Forelimb muscle (tissue), 1 donor: Measurements from ENCODE around the gene ZFR. TPM values are rescaled to one million over a fixed set of nuclear protein-coding genes. Genes with fewer than 3 reads are reported as not detected.
"Not testable (repeated sequence)": the region's sequence is repeated elsewhere in the genome, so short reads cannot be mapped to it uniquely, and the experiment has no call there.

Experiments used
- DNase-seq: peaks from one replicate; pipeline ENCODE4 v3.0.0-alpha.2; 2013; ENCODE audit warnings: low read depth
- polyA plus RNA-seq: library from polyadenylated mRNA; unstranded; fragments of 120-200 nt; gene quantifications from one replicate; pipeline ENCODE4 v1.2.1, GENCODE V29; 2013; ENCODE audit not compliant: insufficient read length

Gene ZFR
- polyA plus RNA-seq, 1 donor: 82.4 TPM

- DNase-seq: no peak
Observed at GRCh38 chr5:32413466-32414263, 30.9 kb downstream of the ZFR start.

DNA sequence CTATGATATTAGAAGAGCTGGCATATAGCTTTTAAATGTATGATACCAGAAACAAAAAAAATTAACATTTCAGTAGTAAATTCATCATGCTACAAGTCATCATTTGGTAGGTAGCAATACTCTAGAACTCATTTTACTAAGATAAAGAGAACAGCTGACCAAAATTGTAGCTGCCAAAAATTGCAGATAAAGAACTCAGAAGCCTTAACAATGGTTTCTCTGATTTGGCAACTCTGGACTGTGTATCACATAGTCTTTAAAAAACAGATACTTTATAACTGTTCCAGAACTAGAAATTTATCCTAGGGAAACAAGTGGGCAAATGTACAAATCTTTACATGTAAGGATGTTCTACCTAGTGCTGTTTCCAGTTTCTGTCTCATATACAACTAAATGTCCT lies 33.9 kb downstream of the ZFR start:
- no peak for DNase-seq

- DNase-seq: no peak
Observed at GRCh38 chr5:32406650-32407049, 37.9 kb downstream of the ZFR start.

DNA sequence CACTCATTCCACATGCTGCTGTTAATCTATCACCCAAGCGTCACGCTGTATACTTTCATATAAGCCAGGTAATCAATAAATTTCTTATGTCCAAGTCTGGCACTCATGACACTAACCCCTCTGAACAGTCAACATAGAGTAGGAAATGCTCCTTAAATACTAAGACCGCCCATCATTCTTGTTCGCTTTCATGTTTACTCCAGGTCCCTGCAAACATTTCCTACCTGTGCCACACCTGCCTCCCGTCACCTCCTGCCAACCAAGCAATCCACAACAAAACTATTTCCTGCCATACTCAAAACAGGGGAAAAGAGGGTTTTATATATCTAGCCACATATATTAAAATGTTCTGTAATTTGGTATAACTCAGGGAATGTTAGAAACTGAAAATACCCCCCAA lies 39.0 kb downstream of the ZFR start:
- no peak for DNase-seq

DNA sequence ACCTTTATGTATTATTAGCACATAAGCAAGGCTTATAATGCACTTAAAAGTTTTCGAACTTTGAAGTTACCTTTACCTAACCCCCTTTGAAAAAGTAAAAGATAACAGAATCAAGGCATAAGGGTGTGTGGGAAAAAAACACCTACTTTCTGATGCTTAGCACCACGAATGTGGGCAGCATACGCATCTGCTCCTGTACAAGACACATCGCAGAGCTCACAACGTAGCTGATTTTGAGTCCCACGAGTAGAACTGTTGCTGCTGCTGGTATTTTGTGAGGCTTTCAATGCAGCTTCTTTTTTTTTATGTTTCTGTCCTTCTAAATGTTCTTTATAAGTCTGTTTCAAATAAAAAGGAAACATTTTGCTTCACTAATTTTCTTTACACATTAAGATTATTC lies 40.8 kb downstream of the ZFR start:
- no peak for DNase-seq

GRCh38 chr5:32400401-32400800 lies 44.1 kb downstream of the ZFR start:
- DNase-seq: no peak

GRCh38 chr5:32398754-32399153 lies 45.8 kb downstream of the ZFR start:
- DNase-seq: not testable (repeated sequence)

DNA sequence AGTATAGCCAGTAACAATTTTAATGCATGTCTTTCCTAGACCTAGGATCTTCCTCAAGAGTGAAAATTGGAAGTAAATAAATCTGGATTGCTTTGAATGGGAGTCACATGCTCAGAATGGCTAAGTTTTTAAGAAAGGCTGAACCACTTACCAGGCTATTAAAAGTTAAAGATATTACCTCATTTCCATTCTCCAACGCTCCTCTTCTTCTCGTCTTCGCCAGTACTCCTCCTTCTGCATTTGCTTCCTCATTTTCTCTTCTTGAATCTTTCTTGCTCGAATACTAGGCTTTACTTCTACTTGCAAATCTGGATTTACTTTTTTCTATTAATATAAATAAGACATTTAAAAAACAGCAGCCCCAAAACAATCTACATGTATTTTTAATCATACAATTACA lies 49.6 kb downstream of the ZFR start:
- DNase-seq: no peak

DNA sequence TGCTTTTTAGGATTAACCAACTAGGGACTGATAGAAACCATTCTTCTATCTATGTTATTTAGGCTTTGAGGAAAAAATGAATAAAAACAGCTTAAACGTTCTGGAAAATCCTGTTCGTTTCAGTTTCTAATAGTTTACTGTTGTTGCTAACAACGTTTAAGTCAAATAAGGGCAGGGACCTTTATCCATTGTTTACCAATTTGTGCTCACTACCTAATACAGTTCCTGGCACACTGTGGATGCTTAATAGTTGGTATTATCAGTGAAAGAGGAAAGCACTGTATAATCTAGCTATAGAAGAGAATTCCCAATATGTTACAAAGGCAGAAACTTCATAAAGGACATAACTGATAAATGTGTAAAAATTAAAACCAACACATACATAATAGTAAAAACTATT lies 52.5 kb downstream of the ZFR start:
- DNase-seq: no peak

DNA sequence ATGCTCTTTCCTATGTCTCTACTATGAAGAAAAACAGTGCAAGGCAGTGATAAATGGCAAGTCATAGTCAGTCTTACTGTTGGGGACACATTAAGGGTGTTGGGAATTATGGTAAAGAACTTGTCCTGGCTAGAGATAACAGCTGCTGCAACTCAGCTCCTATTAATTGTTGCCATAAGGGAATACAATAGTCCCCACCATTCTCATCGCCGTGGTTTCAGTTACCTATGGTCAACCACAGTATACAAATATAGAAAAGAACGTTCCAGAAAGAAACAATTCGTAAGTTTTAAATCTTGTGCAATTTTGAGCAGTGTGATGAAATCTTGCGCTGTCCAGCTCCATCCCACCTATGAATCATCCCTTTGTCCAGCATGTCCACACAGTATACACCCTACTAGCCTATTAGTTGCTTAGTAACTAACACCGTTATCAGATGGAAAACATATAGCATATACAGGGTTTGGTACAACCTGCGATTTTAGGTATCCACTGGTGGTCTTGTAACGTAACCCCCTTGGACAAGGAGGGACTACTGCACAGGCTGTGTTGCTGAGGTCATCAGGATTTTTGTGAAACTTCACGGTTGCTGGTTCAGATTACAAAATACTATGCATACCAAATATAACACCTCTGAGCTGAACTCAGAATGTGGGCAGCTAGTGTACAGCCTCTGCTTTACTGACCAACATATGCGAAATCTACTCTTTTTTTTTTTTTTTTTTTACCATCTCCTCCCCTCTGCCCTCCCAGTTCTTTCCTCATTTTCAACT lies 53.5 kb downstream of the ZFR start:
- no peak for DNase-seq

DNA sequence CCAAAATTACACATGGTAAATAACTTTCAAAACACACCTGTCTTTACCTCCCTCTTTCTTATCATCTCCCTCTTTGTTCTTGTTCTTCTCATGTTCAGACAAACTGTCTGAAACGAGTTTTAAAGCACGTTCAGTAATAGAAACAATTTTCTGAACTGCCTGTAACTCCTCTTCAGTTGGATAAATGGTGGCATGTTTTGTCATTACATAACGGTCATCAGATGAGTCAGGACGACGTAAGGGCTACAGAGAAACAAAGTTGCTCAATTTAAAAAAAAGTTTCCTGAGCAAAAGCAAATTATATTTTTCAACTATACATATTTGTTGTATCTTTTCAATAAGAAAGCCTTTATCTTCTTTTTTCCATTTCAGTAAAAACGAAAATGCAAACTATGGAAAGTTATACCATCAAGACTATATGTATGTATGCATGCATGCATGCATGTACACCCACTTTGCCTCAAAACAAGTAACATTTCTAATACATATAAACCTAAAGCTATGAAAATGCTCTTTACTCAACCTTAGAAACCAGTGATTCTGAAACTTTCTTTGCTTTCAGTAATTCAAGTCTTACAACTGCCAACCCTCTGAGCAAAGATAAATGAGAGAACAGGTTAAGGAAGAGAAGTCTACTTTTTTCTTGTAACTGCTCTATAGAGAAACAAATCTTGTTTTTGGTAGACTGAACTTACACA lies 56.0 kb downstream of the ZFR start:
- no peak for DNase-seq

DNA sequence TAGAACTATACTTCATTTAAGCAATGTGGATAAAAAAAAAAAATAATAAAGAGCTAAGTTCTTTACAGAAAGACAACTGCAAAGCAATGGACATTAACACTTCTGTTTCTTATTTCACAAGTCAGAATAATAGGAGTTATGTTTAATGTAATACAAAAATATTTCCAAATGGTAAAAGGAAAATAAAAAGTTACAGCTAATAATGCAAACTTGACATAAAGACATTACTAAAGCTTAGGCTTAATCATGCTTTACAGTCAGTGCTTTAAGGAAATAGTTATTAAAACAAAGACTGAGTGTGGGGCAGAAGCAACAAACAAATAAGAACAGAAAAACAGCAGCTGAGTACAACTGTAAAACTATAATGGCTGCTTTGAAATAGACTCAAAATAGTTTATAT lies 56.7 kb downstream of the ZFR start:
- DNase-seq: no peak

DNA sequence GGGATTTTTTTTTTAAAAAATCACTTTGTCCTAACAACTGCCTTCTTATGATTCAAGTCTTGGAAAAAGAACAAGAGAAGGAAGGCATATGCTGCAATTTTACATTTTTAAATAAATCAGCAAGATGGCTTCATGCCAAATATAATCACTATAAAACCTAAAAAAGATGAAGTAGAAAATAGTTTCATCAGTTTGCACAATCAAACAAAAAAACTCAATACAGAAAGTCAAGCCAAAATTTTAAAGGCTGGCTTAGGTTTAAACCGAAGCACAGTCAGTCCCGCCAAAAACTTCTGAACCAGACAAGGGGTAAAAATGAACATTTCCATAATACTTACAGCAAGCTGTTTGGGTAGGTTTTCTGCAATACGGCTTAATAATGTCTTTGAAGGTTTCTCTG lies 57.3 kb downstream of the ZFR start:
- peak; percentile 24 for DNase-seq

GRCh38 chr5:32384621-32385020 lies 59.9 kb downstream of the ZFR start:
- DNase-seq: no peak

- no peak for DNase-seq
Observed at GRCh38 chr5:32383586-32383985, 61.0 kb downstream of the ZFR start.

DNA sequence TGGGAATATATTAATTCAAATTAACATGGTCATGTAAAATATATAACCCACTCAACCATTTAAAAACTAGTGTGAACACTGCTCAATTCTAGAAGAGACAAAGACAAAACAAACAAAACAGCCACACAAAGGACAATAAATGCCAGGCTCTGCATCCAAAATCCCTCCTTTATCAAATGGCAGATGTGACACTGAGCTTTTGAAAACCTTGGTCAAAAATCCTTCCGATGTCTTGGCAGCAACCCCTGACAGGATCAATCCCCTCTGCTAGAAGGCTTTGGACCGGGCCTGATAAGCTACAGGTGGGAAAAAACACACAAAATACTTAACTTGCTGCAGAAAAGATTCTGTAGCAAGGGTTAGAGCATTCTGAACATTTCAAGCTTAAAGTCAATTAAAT lies 61.5 kb downstream of the ZFR start:
- no peak for DNase-seq

- DNase-seq: no peak
Observed at GRCh38 chr5:32379421-32379820, 65.1 kb downstream of the ZFR start.

GRCh38 chr5:32378966-32379365 lies 65.6 kb downstream of the ZFR start:
- no peak for DNase-seq

DNA sequence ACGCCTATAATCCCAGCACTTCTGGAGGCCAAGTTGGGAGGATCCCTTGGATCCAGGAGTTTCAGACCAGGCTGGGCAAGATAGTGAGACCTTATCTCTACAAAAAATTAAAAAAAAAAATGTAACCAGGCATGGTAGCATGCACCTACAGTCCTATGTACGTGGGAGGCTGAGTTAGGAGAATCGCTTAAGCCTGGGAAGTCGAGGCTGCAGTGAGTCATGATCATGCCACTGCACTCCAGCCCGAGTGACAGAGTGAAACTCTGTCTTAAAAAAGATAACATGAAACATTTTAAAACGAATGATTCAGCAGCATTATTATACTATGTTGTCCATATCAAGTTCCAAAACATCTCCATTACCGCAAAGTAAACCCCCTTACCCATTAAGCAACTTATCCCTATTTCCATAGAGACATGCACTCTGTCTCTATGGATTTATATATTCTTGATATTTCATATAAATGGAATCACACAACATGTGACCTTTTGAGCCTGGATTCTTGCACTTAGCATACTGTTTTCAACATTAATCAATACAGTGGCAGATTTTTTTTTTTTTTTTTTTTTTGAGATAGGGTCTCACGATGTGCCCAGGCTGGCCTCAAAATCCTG lies 74.9 kb downstream of the ZFR start:
- DNase-seq: no peak

- DNase-seq: no peak
Observed at GRCh38 chr5:32369032-32369431, 75.5 kb downstream of the ZFR start.

DNA sequence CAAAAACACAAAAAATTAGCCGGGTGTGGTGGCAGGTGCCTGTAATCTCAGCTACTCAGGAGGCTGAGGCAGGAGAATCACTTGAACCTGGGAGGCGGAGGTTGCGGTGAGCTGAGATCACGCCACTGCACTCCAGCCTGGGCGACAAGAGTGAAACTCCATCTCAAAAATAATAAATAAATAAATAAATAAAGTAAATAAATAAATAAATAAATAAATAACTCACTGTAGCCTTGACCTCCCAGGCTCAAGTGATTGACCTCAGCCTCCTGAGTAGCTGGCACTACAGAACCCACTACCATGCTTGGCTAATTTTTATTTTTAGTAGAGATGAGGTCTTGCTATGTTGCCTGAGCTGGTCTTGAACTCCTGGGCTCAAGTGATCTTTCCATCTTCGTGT lies 77.3 kb downstream of the ZFR start:
- not testable (repeated sequence) for DNase-seq

- no peak for DNase-seq
Observed at GRCh38 chr5:32365623-32366022, 78.9 kb downstream of the ZFR start.
